ENCODE data around the gene PYGO2.

GRCh38 chr1:155008015-155008941 lies 46.7 kb upstream of the PYGO2 start:
- no peak for TF ChIP-seq EZH2 (IDR thresholded peaks at IDR 0.05; ENCODE audit: low read depth)
- TF ChIP-seq, protein P1, sequence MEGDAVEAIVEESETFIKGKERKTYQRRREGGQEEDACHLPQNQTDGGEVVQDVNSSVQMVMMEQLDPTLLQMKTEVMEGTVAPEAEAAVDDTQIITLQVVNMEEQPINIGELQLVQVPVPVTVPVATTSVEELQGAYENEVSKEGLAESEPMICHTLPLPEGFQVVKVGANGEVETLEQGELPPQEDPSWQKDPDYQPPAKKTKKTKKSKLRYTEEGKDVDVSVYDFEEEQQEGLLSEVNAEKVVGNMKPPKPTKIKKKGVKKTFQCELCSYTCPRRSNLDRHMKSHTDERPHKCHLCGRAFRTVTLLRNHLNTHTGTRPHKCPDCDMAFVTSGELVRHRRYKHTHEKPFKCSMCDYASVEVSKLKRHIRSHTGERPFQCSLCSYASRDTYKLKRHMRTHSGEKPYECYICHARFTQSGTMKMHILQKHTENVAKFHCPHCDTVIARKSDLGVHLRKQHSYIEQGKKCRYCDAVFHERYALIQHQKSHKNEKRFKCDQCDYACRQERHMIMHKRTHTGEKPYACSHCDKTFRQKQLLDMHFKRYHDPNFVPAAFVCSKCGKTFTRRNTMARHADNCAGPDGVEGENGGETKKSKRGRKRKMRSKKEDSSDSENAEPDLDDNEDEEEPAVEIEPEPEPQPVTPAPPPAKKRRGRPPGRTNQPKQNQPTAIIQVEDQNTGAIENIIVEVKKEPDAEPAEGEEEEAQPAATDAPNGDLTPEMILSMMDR (conservative IDR thresholded peaks at IDR 0.05), result no peak

Measured in PC-9 (cell line).